Cerebellar nuclear complex (tissue), 1 donor: ENCODE data around the gene ALDH1L2.
"Not testable (repeated sequence)": the region's sequence is repeated elsewhere in the genome, so short reads cannot be mapped to it uniquely, and the experiment has no call there.

Experiments
- DNase-seq, 2 experiments: peaks; one replicate each; lab custom pipeline; 2025; lab: John Stamatoyannopoulos, UW

ALDH1L2 gene

DNA sequence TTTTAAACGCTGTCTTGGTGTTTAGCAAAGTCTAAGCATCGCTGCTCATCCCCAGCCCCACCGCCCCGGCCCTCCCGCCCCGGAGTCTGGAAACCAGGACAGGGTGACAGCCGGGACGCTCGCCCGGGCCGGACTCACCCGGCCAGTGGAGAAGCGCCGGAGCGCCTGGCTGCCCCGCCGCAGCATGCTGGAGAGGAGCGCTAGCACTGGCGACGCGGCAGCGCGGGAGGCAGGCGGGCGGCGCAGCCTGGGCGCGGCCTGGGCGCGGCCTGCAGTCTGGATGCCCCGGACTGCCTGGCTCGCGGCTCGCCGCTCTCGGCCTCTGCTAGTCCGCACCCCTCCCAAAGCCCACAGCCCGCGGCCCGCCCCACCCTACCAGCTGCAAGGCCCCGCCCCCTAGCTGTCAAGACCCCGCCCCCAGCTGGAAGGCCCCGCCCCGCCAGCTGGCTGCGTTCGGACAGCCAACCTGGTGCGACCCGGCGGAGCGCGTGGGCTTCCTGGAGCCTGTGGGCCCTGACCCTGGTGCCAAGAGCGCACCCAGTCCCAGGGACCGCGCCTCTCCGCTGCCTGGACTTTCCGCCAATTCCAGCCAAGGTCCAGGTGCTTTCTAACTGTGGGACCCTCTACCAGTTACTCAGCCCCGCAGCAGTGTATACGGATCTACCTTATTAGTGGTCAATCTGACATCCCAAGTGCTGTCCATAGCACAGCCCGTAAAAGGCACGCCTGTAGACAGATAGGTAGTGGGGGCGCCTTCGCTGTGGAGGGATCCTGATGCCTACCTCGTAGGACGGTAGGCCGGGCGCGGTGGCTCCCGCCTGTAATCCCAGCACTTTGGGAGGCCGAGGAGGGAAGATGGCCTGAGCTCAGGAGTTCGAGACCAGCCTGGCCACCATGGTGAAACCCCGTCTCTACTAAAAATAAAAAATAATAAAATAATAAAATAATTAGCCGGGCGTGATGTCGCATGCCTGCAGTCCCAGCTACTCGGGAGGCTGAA is at the start of gene ALDH1L2:
TSS of gene ALDH1L2 (minus strand) at position 208 of the 1,000 bp plus-strand sequence. CDS start at position 186, 22 bp downstream.
- peak in 1 of 2 experiments; percentile 31 for DNase-seq

DNA sequence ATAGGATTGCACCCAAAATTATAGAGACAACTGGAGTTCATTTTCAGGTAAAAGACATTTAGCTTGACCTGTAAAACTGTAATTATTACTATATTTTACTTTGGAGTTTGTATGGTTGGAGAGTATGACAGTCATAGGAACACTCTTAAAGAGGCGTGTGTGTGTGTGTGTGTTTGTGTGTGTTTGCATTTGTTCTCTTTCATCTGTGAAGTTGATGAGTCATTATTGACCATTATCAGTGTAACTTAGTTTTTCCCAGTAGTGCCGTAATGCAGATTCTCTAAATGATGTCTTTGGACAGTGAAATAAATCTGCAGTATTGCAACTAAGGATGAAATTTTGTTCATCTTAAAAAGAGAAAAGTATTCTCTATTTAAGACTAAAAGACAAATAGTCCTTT is 36.3 kb upstream of the ALDH1L2 start:
- DNase-seq, result no peak

DNA sequence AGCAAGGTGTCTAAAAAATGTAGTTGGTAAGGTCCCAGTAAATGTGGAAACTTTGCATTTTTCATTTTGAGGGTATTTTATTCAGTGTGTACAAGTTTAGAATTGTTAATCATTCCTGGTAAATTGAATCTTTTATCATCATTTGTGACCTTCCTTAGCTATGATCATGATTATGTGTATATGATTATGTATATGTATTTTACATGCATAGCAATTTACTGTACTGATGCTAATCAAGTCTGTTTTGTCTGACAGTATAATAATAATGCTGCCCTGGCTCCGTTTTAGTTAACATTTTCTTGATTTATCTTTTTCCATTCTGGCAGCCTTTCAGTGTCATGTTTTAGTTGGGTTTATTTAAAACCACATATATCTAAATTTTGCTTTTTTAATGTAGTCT is 32.7 kb upstream of the ALDH1L2 start:
- no peak for DNase-seq

DNA sequence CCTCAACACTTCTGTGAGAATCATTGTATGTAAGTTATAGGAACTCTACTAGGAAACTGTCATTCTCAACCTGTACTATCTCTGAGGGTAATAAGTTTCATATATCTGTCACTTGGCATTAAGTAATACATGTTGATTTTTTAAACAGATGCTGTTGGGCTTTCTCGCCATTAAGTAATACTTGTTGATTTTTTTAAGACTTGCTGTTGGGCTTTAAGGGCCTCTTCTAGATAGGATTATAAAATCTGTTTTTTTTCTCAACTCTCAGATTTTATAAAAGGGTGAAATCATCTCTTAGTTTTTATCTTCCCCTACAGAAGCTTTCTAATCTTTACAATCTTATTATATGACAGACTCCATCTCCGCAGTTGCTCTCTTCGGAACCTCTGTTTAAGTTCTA is 28.8 kb upstream of the ALDH1L2 start:
- DNase-seq, result no peak

DNA sequence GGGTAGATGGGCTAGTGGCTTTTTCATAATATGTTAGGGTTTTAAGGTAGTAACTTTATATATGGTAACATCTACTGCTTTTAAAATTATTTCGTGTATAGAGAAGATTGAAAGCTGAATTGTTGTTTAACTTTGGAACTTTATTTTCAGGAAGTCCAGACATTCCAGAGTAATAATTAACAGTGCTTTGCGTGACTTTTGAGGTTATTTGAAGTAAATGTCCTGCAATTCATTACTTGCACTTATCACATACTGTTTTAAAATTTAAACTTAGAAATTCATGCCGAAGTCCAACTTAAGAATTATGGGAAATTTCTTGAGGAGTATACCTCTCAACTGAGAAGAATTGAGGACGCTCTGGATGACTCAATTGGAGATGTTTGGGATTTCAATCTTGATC is 26.6 kb upstream of the ALDH1L2 start:
- DNase-seq, result no peak

DNA sequence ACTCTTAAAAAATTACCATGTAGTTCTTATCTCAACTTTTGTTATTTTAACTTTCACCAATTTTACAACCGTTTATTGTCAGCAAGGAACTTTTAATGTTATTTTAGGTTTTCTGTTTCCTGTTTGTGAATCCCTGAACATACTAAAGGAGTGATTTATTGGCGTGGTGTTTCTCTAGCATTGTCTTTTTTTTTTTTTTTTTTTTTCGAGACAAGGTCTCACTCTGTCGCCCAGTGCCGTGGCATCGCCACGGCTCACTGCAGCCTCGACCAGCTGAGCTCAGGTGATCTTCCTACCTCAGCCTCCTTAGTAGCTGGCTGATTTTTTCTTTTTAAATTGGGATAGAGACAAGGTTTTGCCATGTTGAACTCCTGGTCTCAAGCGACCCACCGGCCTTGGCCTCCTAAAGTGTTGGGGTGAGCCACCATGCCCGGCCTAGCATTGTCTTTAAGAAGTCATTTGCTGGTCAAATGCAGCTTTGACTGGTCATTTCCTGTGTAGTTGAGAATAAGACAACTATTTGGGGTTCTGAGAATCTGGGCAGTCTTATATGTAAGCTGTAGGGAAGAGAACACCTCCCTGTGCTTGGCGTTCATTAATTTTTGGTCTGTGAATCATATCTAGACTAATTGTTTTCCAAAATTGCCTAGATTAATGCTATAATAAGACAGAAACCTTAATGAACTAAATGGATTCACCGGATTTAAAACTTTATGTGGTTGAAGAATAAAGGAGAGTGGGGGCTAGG is 25.4 kb upstream of the ALDH1L2 start:
- no peak for DNase-seq

DNA sequence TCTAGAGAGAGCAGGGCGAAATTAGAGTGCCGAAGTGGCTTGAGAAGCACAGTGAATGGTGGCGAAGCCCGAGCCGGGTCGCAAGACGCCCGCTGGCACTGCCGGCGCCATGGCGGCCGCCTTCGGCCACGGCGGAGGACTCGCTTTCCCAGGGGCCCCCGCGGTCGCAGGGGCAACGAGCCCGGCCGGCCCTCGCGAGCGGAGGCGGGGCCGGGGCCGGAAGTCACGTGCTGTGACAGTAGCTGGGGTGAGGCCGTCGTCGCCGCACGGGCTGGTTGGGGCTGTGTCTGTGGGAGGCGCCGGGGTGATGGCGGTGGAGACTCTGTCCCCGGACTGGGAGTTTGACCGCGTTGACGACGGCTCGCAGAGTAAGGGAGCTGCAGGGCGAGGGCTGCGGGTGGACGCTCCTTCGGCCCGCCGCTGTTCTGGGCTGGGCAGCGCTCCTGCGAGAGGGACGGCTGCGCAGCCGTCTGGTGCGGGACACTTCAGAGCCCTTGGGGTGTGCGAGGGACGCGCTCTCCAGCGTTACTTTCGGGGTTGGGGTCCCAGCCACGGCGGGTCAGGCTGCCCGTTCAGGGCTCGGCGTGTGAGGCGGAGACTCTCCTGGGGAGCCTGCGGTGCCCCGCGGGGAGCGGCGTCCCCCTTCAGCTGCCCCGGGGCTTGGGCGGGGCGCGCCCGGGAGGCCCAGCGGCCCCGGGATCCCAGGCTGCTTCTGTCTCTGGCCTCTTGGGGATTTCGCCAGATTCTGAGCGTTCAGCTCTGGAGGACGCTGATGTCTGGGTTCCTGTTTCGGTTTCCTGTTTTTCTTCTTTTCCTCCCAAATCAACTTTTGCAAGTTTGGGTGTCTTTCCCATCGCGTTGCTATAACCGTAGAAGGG is 23.5 kb upstream of the ALDH1L2 start, which contains the start of gene WASHC4:
TSS of gene WASHC4 (plus strand) at position 238 of the 878 bp plus-strand sequence. CDS start at position 308, 70 bp downstream.
- peak; percentile 71 to 81 for DNase-seq

DNA sequence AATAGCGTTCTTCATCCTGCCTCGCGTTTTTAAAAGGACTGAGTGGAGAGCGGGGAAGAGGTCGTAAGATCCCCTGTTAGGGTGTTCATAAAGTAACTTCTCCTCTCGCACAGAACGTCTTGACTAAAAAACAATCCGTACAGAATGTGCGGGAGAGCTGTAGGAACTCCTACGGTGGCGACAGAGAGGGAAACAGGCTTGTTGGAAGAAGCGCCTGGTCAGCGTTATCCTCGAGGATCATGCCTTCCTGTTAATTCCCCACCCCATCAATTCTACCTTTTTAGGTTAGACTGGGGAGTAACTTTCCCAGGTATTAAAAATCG is 22.9 kb upstream of the ALDH1L2 start:
- DNase-seq, result peak in 1 of 2 experiments; percentile 15

DNA sequence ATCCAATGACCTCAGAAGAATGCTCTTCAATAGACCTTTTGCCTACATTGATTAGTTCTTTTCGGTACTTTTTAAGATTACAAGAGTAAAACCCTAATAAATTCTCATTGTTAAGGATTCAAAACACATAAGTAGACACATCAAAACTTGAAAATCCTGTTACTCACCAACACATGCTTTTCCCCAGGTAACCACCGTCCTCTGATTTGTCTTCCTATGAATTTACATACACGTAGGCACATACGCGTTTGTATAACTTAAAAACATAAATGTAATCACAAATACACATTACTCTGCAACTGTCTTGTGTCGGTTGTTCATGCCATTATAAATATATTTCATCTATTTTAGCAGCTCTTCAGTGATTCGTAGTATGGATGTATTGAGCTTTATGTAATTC is 22.4 kb upstream of the ALDH1L2 start:
- no peak for DNase-seq

DNA sequence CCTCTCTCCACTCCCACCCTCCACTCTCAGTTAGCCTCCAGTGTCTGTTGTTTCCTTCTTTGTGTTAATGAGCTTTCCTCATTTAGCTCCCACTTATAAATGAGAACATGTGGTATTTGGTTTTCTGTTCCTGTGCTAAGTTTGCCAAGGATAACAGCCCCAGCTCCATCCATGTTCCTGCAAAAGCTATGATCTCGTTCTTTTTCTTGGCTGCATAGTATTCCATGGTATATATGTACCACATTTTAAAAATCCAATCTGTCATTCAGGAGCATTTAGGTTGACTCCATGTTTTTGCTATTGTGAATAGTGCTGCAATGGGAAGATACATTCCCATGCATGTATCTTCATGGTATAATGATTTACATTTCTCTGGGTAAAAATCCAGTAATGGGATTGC is 20.5 kb upstream of the ALDH1L2 start:
- DNase-seq, result no peak

DNA sequence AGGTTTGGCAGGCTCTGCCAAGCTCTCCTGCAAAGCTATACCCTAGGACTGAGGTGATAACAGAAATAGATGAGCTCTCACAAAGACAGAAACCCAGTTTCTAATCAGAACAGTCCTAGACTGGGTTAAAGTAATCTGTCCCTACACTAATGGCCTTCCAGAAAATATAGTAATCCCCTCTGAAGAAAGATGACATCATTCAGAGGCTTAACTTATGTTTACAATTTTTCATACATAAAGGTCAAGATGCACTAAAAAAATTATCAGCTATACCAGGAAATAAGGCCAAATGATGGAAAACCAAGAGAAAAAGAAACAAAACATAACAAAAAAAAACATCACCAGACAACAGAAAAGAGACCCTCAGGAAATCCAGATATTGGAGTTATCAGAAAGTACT is 18.4 kb upstream of the ALDH1L2 start:
- no peak for DNase-seq

DNA sequence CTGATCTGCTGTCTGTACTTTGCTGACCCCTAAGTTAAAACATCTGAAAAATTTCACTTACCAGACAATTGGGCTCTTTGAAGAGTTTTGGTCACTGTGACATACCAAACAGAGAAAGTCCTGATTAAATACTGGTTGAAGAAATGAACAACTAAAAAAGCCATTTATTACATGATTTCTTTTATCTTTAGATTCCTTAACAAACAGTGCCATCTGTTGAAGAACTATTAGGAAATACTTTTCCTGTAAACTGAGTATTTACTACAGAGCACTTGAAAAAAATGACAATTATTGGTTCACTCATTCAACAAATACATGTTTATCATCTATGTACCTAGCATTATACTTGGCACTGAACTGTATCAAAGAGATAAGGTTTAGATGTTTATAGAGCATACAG is 16.7 kb upstream of the ALDH1L2 start:
- DNase-seq, result no peak

DNA sequence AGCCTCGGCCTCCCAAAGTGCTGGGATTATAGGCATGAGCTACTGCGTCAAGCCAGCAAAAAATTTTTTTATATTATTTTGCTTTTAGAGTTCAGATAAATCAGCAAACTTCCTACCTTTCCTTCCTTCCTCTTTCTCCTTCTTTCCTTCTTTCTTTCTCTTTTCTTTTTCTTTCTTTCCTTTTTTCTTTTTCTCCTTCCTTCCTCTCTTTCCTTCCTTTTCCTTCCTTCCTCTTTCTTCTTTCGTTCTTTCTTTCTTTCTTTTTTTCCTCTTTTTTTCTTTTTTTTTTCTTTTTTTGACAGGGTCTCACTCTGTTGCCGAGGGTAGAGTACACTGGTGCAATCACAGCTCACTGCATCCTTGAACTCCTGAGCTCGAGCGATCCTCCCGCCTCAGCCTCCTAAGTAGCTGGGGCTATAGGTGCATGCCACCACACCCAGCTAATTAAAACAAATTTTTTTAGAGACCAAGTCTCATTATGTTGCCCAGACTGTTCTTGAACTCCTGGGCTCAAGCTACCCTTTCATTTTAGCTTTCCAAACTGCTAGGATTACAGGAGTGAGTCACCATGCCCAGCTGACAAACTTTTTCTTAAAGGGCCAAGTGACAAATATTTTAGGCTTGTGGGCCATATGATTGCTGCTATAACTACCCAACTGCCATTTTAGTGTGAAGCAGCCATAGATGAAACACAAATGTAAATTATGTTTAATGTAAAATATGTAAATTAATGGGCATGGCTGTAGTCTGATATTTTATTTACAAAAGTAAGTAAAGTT is 16.1 kb upstream of the ALDH1L2 start:
- DNase-seq, result no peak

DNA sequence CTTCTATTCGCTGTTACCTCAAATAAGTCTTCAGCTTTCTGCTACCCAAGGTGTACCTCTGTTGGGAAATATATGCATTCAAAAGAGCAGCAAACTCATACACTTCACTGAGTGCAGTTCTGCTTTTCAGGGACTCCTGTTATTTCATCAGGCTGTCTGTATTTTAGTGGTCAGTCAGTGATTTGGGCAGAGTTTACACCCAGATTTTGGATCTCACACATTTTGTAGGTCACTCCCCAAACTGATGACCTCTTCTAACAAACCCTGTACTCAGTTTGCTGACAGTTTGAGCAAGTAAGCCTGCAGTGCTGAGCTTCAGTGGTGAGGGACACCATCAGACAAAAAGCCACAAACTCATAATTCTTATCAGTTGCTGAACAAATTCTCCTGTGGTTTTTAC is 15.1 kb upstream of the ALDH1L2 start:
- DNase-seq, result no peak

DNA sequence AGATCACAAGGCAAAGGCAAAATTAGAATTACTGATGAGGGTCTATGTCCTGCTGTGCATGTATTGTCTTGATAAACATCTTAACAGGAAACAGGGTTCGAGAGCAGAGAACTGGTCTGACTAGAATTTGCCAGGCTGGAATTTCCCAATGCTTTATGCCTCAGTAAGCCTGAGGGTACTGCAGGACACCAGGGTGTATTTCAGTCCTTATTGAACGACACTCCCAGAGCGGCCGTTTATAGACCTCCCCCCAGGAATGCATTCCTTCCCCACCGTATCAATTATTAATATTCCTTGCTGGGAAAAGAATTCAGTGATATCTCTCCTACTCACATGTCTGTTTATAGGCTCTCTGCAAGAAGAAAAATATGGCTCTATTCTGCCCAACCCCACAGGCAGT is 11.1 kb upstream of the ALDH1L2 start:
- DNase-seq, result not testable (repeated sequence)

DNA sequence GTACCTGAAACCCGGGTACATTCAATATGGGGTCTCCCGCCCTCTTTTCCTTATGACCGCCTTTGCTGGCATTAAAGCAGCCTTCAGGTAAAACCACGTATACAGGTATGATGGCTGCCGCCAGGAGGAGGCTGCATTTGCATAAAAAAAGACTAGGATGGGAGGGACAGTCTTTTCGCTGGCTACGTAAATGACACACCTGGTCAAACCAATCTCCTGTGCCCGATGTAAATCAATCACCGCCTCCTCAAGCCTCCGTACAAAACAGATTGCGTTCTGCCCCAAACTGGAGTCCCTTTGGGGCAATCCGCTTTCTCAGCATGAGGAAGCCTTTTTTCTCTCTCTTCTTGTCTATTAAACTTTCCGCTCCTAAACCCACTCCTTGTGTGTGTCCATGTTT is 8.1 kb upstream of the ALDH1L2 start:
- no peak for DNase-seq

DNA sequence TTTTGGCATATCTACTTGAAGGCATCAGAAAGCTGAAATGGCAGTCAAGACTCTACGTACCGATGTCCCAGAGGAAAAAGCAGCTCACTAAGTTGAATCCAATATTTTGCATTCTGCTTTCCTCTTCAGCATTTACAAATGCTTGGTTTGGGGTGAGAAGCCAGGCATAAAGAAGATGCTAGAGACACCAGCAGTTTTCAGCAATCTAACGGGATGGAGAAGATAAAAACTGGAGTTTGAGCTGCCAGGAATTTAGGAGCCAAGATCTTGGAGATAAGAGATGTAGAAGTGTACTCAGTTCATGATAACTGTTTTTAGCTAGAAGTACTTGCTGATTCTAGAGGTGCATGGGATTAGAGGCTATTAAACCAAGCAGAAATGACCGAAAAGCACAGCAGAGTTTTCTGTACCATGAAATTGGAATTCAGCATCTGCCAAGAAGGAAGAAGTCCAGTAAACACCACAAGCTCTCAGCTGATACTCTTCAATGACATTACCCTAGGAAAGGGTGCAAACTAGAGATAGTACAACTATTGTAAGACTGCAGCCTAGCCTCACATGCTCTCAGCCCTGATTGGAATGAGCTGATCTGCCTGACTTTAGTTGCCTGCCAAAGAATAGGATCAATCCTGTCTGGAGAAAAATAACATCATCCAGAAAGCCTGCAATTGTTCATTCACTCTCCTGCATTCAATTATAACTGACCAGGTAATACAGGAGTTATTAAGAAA is 7.4 kb upstream of the ALDH1L2 start:
- no peak for DNase-seq

DNA sequence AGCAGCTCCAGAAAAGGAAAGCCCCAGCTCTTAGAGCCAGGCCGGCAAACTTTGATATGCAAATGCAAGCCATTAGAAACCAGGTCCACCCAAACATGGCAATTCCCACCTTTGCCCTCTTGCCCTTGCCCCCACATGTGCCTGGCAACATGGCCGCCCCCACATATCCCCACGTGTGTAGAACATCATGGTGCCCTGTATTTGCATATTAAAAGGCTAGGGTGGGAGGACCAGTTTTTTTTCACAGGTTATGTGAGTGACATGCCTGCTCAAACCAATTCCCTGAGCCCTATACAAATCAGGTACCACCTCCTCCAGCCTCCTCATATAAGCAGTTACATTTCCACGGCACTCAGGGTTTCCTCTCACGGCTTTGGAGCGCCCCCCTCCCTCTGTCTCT is 6.1 kb upstream of the ALDH1L2 start:
- DNase-seq, result no peak

DNA sequence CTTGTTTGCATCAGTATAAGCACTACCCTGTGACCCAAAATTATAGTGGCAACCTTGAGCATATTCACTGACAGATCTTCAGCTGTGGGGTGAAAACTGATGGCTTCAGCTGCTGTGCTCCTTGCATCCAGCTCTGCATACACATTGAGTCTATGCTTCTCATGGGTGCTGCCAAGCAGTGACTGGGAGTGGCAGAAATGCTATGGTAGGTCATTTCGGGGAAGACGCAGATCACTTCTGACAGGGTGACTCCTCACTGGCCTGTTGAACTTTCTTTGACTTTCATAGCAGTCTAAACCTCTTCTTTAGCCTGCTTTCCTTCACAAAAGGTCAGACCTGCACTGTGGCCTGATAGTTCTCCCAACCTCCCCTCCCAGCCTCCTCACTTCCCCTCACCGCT is 5.6 kb upstream of the ALDH1L2 start:
- DNase-seq, result no peak

DNA sequence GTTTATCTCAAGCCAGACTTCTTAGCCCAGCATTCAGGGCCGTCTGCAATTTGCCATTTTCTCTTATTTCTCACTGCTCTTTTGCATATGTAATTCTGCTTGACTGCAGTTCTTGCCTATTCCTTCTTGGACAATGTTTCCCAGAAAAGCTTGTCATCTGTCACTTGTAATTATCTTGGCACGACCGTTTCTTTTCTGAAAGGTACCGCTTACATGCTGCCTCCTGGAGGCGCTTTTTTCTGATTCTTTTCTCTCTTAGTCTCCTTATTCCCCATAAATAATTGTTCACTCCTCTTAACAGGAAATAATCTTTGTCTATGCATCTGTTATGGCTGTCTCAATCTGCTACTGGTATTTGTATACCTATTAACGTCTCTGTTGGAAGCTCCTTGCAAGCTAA is 1.2 kb upstream of the ALDH1L2 start:
- no peak for DNase-seq
